ENCODE data around the gene PLXNA2.

GRCh38 chr1:208233546-208233945 is 10.6 kb downstream of the PLXNA2 start:
- no peak for TF ChIP-seq POLR2AphosphoS5 (IDR thresholded peaks at IDR 0.05; ENCODE audit: low read depth, low read length)
- TF ChIP-seq POLR2A (IDR thresholded peaks at IDR 0.05; ENCODE audit: low read depth, low read length), result no peak

Data from GM12891 (cell line).